Left lung (tissue), 10 donors: ENCODE measurements around the gene KPTN. TPM values are rescaled to one million over a fixed set of nuclear protein-coding genes. Genes with fewer than 3 reads are reported as not detected.

Experiments used
- ATAC-seq: fragments of 200-7000 bp; cut with Tn5 transposase; one replicate; pipeline ENCODE4 v1.9.1; 2020; ENCODE audit warnings: moderate library complexity
- DNase-seq, 4 donors: peaks; one replicate each; pipeline ENCODE4 v3.0.0-alpha.2; 2013 to 2020
- H3K27ac ChIP-seq, 2 donors: fragments of 200-600 bp; sonication (generic) in 1 of 2; one replicate each; pipeline versions ENCODE4 v1.5.0 to v1.8.0; 2020 to 2021
- H3K27me3 ChIP-seq, 2 donors: fragments of 200-600 bp; sonication (generic) in 1 of 2; one replicate each; pipeline versions ENCODE4 v1.5.0 to v1.8.0; 2020 to 2021
- H3K36me3 ChIP-seq, 2 donors: fragments of 200-600 bp; sonication (generic) in 1 of 2; one replicate each; pipeline versions ENCODE4 v1.5.0 to v1.8.0; 2020 to 2021
- H3K4me1 ChIP-seq, 2 donors: fragments of 200-600 bp; one replicate each; pipeline ENCODE4 v1.8.0; 2021
- H3K4me3 ChIP-seq, 2 donors: fragments of 200-600 bp; sonication (generic) in 1 of 2; one replicate each; pipeline versions ENCODE4 v1.5.0 to v1.8.0; 2020 to 2021; ENCODE audit warnings: mild to moderate bottlenecking in 1 of 2
- H3K9me3 ChIP-seq, 2 donors: fragments of 200-600 bp; sonication (generic) in 1 of 2; one replicate each; pipeline versions ENCODE4 v1.5.0 to v1.8.0; 2020 to 2021
- intact Hi-C, 2 donors: fragments of 100-400 bp; cut with DNase I; formaldehyde crosslinking; loops; one replicate each; pipeline versions ENCODE4 v1.11.2 to v1.14.2; 2022
- polyA plus RNA-seq, 6 donors: library from polyadenylated mRNA; unstranded; fragments of 120-200 nt; gene quantifications; one replicate each; pipeline ENCODE4 v1.2.1, GENCODE V29; 2013; ENCODE audit not compliant: insufficient read length in 6 of 6
- total RNA-seq, 2 donors: library from RNA; stranded (reverse); fragmentation: NEBNext Ultra II Directional; extraction: Animal tissue kit (Norgen Biotek cat#: 25700); gene quantifications; one replicate each; pipeline ENCODE4 v1.2.1, GENCODE V29; 2021
- TF ChIP-seq, protein P1 (sequence below), 2 donors: fragments of 200-600 bp; sonication (generic) in 1 of 2; IDR thresholded peaks; one replicate each; pipeline versions ENCODE4 v1.5.0 to v1.8.0; 2021; ENCODE audit warnings: antibody characterized with exemption in 2 of 2
- donor health status: DM: no; HTN: yes; CAD: no.
- donor health status: DM: no; HTN: no; CAD: no.

The KPTN gene
- total and polyA plus RNA-seq, 8 donors, result 12.0 to 17.8 (median 14.2) TPM

GRCh38 chr19:47512183-47512947 is 28.3 kb upstream of the KPTN start:
- Histone ChIP-seq H3K4me3 (peak overlapping the region in 1 of 2 donors; percentile 98), H3K27me3 (no peaks in the 10 kb centered on the region), H3K27ac (peak overlapping the region; percentile 55 to 60), H3K9me3 (no peaks in the 10 kb centered on the region), H3K4me1 (peaks cover 32 to 78% of the 10 kb centered on the region in 2 donors), H3K36me3 (no peaks in the 10 kb centered on the region)
- ATAC-seq, result peak; percentile 1
- peak in 3 of 4 donors; percentile 44 to 81 (median 65) for DNase-seq
- TF ChIP-seq, protein P1, sequence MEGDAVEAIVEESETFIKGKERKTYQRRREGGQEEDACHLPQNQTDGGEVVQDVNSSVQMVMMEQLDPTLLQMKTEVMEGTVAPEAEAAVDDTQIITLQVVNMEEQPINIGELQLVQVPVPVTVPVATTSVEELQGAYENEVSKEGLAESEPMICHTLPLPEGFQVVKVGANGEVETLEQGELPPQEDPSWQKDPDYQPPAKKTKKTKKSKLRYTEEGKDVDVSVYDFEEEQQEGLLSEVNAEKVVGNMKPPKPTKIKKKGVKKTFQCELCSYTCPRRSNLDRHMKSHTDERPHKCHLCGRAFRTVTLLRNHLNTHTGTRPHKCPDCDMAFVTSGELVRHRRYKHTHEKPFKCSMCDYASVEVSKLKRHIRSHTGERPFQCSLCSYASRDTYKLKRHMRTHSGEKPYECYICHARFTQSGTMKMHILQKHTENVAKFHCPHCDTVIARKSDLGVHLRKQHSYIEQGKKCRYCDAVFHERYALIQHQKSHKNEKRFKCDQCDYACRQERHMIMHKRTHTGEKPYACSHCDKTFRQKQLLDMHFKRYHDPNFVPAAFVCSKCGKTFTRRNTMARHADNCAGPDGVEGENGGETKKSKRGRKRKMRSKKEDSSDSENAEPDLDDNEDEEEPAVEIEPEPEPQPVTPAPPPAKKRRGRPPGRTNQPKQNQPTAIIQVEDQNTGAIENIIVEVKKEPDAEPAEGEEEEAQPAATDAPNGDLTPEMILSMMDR (IDR thresholded peaks at IDR 0.05), result no peak
- intact Hi-C loops, result loop anchor here in 1 of 2 donors (10.0 kb wide), 1 partner anchor 192 kb away; no protein-coding TSS in a partner anchor

DNA sequence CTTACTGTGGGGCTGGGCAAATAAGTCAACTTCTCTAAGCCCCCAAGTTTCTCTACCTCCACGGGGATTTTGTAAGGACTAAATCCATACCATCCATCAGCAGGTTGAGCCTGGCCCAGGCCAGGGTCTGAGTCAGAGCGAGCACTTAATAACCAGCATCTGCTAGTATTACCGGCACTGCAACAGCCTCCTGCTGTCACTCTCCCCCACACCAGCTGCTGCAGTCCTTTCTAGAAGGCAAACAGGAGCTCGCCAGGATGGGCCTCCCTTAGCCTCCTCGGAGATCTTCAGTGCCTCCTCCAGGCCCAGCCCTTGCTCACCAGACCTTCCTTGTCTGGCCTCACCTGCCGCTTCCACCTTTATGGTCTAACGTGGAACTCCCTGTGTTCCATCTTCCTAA is 27.7 kb upstream of the KPTN start:
- TF ChIP-seq, protein P1 (IDR thresholded peaks at IDR 0.05), result no peak
- intact Hi-C loops, result loop anchor here in 1 of 2 donors (10.0 kb wide), 1 partner anchor 193 kb away; no protein-coding TSS in a partner anchor
- Histone ChIP-seq H3K4me1 (peaks cover 32 to 85% of the 10 kb centered on the region in 2 donors), H3K36me3 (peaks cover 0 to under 1% of the 10 kb centered on the region in 2 donors), H3K27me3 (no peaks in the 10 kb centered on the region), H3K4me3 (no peak overlapping the region), H3K27ac (peak overlapping the region; percentile 55 to 60), H3K9me3 (no peaks in the 10 kb centered on the region)
- DNase-seq (peak in 1 of 4 donors; percentile 36), ATAC-seq (no peak)

DNA sequence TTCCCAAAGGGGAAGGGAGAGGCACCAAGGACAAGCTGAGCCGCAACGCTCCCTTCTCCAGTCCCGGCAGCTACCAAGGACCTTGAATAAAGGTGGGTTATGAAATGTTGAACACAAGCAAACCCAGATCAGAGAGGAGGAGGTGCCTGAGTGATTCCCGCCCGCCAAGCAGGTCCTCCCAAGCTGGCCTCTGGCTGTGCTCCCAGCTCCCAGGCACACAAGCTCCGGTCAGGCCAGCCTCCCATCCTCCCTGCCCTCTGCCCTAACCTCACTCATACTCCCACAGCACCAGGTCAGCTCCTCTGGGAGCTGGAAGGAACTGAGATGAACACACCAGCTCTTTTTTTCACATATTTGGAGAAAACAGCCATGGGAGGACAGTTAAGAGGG is 27.1 kb upstream of the KPTN start:
- H3K4me1 ChIP-seq, result peaks cover 32 to 81% of the 10 kb centered on the region in 2 donors
- DNase-seq (peak in 1 of 4 donors; percentile 60), ATAC-seq (no peak)
- H3K9me3 ChIP-seq, result no peaks in the 10 kb centered on the region
- TF ChIP-seq, protein P1 (IDR thresholded peaks at IDR 0.05), result no peak
- no peak overlapping the region for H3K4me3 ChIP-seq
- peak overlapping the region in 1 of 2 donors; percentile 55 for H3K27ac ChIP-seq
- peaks cover 0 to 6% of the 10 kb centered on the region in 2 donors for H3K36me3 ChIP-seq
- H3K27me3 ChIP-seq, result no peaks in the 10 kb centered on the region
- intact Hi-C loops, result loop anchor here in 1 of 2 donors (10.0 kb wide), 1 partner anchor 194 kb away; no protein-coding TSS in a partner anchor

- Histone ChIP-seq H3K27ac (no peak overlapping the region), H3K4me1 (peaks cover 32 to 76% of the 10 kb centered on the region in 2 donors), H3K4me3 (no peak overlapping the region), H3K27me3 (no peaks in the 10 kb centered on the region), H3K9me3 (no peaks in the 10 kb centered on the region), H3K36me3 (peaks cover 0 to 11% of the 10 kb centered on the region in 2 donors)
- intact Hi-C loops, result loop anchor here in 1 of 2 donors (10.0 kb wide), 1 partner anchor 194 kb away; no protein-coding TSS in a partner anchor
- TF ChIP-seq, protein P1 (IDR thresholded peaks at IDR 0.05), result no peak
- no peak for ATAC-seq
- peak in 1 of 4 donors; percentile 33 for DNase-seq
These were observed 26.6 kb upstream of the KPTN start for GRCh38 chr19:47510516-47511127.

DNA sequence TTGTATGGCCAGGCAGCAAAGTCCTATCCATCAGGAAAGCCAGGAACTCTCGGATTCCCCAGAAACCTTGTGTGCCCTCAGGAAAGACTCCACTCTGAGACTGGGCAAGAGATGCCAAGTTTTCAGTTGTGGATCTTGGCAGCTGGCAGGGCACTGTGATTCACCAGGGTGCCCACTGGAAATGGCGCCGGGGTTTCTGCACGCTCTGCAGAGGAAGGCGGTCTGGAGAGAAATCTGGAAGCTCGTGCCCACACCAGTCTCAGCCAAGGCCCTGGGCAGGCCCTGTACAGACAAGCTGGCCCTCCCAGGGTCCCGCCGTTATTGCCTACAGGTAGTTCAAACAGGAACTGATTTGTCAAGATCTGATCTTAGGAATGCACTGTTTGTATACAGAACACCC is 26.0 kb upstream of the KPTN start:
- H3K27me3 ChIP-seq, result no peaks in the 10 kb centered on the region
- ATAC-seq (no peak), DNase-seq (peak in 1 of 4 donors; percentile 48)
- H3K27ac ChIP-seq, result no peak overlapping the region
- no peaks in the 10 kb centered on the region for H3K9me3 ChIP-seq
- intact Hi-C loops, result loop anchor here in 1 of 2 donors (10.0 kb wide), 1 partner anchor 195 kb away; no protein-coding TSS in a partner anchor
- H3K36me3 ChIP-seq, result peaks cover 0 to 18% of the 10 kb centered on the region in 2 donors
- TF ChIP-seq, protein P1 (IDR thresholded peaks at IDR 0.05), result no peak
- H3K4me3 ChIP-seq, result no peak overlapping the region
- peaks cover 32 to 76% of the 10 kb centered on the region in 2 donors for H3K4me1 ChIP-seq
